GM18498 (cell line): ENCODE data around the gene SPAM1.
"Not testable (repeated sequence)": the region's sequence is repeated elsewhere in the genome, so short reads cannot be mapped to it uniquely, and the experiment has no call there.

Source experiments
- ATAC-seq: cut with Tn5 transposase; IDR thresholded peaks from one replicate; pipeline ENCODE4 v1.9.1; 2021; ENCODE audit warnings: mild to moderate bottlenecking, moderate library complexity; ENCODE audit not compliant: unreplicated experiment

SPAM1 gene

GRCh38 chr7:123924941-123925340 is at the start of gene SPAM1:
SPAM1 (plus strand) TSS chr7:123925241; CDS start chr7:123953571, 28,330 bp downstream.
- no peak for ATAC-seq

- no peak for ATAC-seq
Observed at GRCh38 chr7:123876557-123877256, 48.3 kb upstream of the SPAM1 start.

GRCh38 chr7:123879628-123880027 is 45.4 kb upstream of the SPAM1 start:
- no peak for ATAC-seq

GRCh38 chr7:123881300-123881699 is 43.7 kb upstream of the SPAM1 start:
- no peak for ATAC-seq

- ATAC-seq: no peak
Observed at GRCh38 chr7:123883154-123883553, 41.9 kb upstream of the SPAM1 start.

GRCh38 chr7:123888192-123888591 is 36.8 kb upstream of the SPAM1 start:
- ATAC-seq: no peak

- not testable (repeated sequence) for ATAC-seq
Observed at GRCh38 chr7:123894753-123895152, 30.3 kb upstream of the SPAM1 start.

- no peak for ATAC-seq
Observed at GRCh38 chr7:123901101-123901500, 23.9 kb upstream of the SPAM1 start.

- ATAC-seq: no peak
Observed at GRCh38 chr7:123905714-123906113, 19.3 kb upstream of the SPAM1 start.

- no peak for ATAC-seq
Observed at GRCh38 chr7:123916240-123916724, 8.8 kb upstream of the SPAM1 start.

- no peak for ATAC-seq
Observed at GRCh38 chr7:123917878-123918277, 7.2 kb upstream of the SPAM1 start.

- ATAC-seq: no peak
Observed at GRCh38 chr7:123918309-123918708, 6.7 kb upstream of the SPAM1 start.

- ATAC-seq: no peak
Observed at GRCh38 chr7:123923599-123923998, 1.4 kb upstream of the SPAM1 start.

GRCh38 chr7:123929107-123929506 is 4.1 kb downstream of the SPAM1 start:
- ATAC-seq: no peak

GRCh38 chr7:123929655-123930054 is 4.6 kb downstream of the SPAM1 start:
- ATAC-seq: no peak

GRCh38 chr7:123935436-123936381 is 10.7 kb downstream of the SPAM1 start:
- no peak for ATAC-seq

GRCh38 chr7:123936388-123936787 is 11.3 kb downstream of the SPAM1 start:
- ATAC-seq: no peak

GRCh38 chr7:123939784-123940183 is 14.7 kb downstream of the SPAM1 start:
- ATAC-seq: no peak

- no peak for ATAC-seq
Observed at GRCh38 chr7:123941391-123942180, 16.5 kb downstream of the SPAM1 start.

- no peak for ATAC-seq
Observed at GRCh38 chr7:123944395-123944794, 19.4 kb downstream of the SPAM1 start.

GRCh38 chr7:123945938-123946337 is 20.9 kb downstream of the SPAM1 start:
- ATAC-seq: no peak
